ENCODE results near the gene CH25H. TPM values are rescaled to one million over a fixed set of nuclear protein-coding genes. Genes with fewer than 3 reads are reported as not detected.
A peak's percentile ranks its signal among the peaks of the same experiment; 100 is the strongest.
"Not testable (repeated sequence)": the region's sequence is repeated elsewhere in the genome, so short reads cannot be mapped to it uniquely, and the experiment has no call there.

The CH25H gene
- total RNA-seq (3.2 TPM), polyA plus RNA-seq (ENCODE audit: insufficient read depth, low read depth, low replicate concordance) (1.2 TPM)
- long read RNA-seq, donor 1, partial matches to known transcripts: 0 of 1 reads
- long read RNA-seq, donor 1, other reads (novel, unspliced or antisense): 0 of 1 reads
- long read RNA-seq, donor 2: 0 reads
- long read RNA-seq, donor 3: 0 reads
- long read RNA-seq, donor 4: 0 reads
- long read RNA-seq, donor 5: 0 reads
- long read RNA-seq, donor 6: 0 reads
- long read RNA-seq, donor 7, transcript CH25H-201 (1 exons, 1,686 nt): major isoform, 5 of 5 reads
- long read RNA-seq, donor 7, partial matches to known transcripts: 0 of 5 reads
- long read RNA-seq, donor 7, other reads (novel, unspliced or antisense): 0 of 5 reads
- long read RNA-seq, donor 8: 0 reads
- long read RNA-seq, donor 9: 0 reads
- long read RNA-seq, donor 10: 0 reads

GRCh38 chr10:89207181-89207800, at the start of gene CH25H:
CH25H (minus strand) TSS chr10:89207317; CDS start chr10:89207292, 25 bp downstream.
- Histone ChIP-seq H3K27me3 (ENCODE audit: control insufficient read depth, insufficient read depth, low read length) (peaks cover 26% of the 10 kb centered on the region), H3K4me3 (ENCODE audit: low read length in 3 of 3) (peak within 1 kb of the TSS; percentile 41 to 75 (median 63)), H3K27ac (ENCODE audit: low read depth in 2 of 2, low read length in 2 of 2) (peak within 1 kb of the TSS in 1 of 2 donors; percentile 24), H3K36me3 (ENCODE audit: control insufficient read depth in 2 of 3, insufficient read depth in 3 of 3, low read length in 3 of 3) (no peaks in the 10 kb centered on the region), H3K9ac (ENCODE audit: low read length in 3 of 3) (peak within 1 kb of the TSS in 2 of 3 donors; percentile 1 to 5), H3K9me3 (ENCODE audit: control insufficient read depth in 2 of 3, insufficient read depth in 1 of 3, low read length in 3 of 3) (no peaks in the 10 kb centered on the region), H3K4me1 (ENCODE audit: control insufficient read depth in 2 of 3, insufficient read depth in 2 of 3, low read depth in 1 of 3, low read length in 3 of 3) (peaks cover 0 to 18% (median 8%) of the 10 kb centered on the region in 3 donors)
- peak; percentile 69 to 94 (median 83) for DNase-seq
- FAIRE-seq: no peak
- intact Hi-C loops (cut with DNase I): no loop called here
- TF ChIP-seq CTCF (IDR thresholded peaks at IDR 0.05; ENCODE audit: borderline replicate concordance, extremely low read depth, insufficient read depth): no peak

- FAIRE-seq: no peak
- H3K27me3 ChIP-seq (ENCODE audit: control insufficient read depth, insufficient read depth, low read length): no peaks in the 10 kb centered on the region
- intact Hi-C loops (cut with DNase I): no loop called here
Measured at GRCh38 chr10:89256340-89256739, 49.2 kb upstream of the CH25H start.

DNA sequence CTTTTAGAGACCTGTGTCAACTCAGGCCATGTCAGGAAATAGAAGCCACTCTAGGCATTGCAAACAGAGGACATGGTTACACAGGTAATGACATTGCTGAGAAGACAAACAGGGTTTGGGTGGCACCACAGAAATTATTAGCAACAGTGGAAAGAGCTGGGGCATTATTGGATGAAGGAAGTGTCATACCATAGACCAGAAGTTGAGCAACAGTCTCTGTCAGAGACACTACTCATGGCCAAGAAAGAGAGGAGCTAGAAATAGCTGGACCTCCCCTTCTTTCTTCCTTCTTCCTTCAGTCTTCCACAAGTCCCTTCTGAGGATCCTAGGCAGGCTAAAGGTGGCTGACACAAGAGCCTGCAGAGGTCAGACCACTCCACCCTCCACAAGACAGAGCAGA, 48.7 kb upstream of the CH25H start:
- Histone ChIP-seq H3K9me3 (ENCODE audit: control insufficient read depth in 2 of 3, insufficient read depth in 1 of 3, low read length in 3 of 3) (no peaks in the 10 kb centered on the region), H3K4me1 (ENCODE audit: control insufficient read depth in 2 of 3, insufficient read depth in 2 of 3, low read depth in 1 of 3, low read length in 3 of 3) (peaks cover 2 to 8% (median 4%) of the 10 kb centered on the region in 3 donors), H3K27me3 (ENCODE audit: control insufficient read depth, insufficient read depth, low read length) (no peaks in the 10 kb centered on the region), H3K4me3 (ENCODE audit: low read length in 3 of 3) (no peak overlapping the region), H3K9ac (ENCODE audit: low read length in 3 of 3) (no peak overlapping the region), H3K36me3 (ENCODE audit: control insufficient read depth in 2 of 3, insufficient read depth in 3 of 3, low read length in 3 of 3) (no peaks in the 10 kb centered on the region), H3K27ac (ENCODE audit: low read depth in 2 of 2, low read length in 2 of 2) (no peak overlapping the region)
- FAIRE-seq (no peak), DNase-seq (no peak)
- no peak for TF ChIP-seq CTCF (IDR thresholded peaks at IDR 0.05; ENCODE audit: borderline replicate concordance, extremely low read depth, insufficient read depth)
- intact Hi-C loops (cut with DNase I): no loop called here

More at GRCh38 chr10:89256340-89256739, 49.2 kb upstream of the CH25H start:
- H3K4me3 ChIP-seq (ENCODE audit: low read length in 3 of 3): no peak overlapping the region
- no peaks in the 10 kb centered on the region for H3K36me3 ChIP-seq (ENCODE audit: control insufficient read depth in 2 of 3, insufficient read depth in 3 of 3, low read length in 3 of 3)
- H3K4me1 ChIP-seq (ENCODE audit: control insufficient read depth in 2 of 3, insufficient read depth in 2 of 3, low read depth in 1 of 3, low read length in 3 of 3): peaks cover 0 to 5% (median 4%) of the 10 kb centered on the region in 3 donors
- TF ChIP-seq CTCF (IDR thresholded peaks at IDR 0.05; ENCODE audit: borderline replicate concordance, extremely low read depth, insufficient read depth): no peak
- no peak overlapping the region for H3K27ac ChIP-seq (ENCODE audit: low read depth in 2 of 2, low read length in 2 of 2)
- H3K9me3 ChIP-seq (ENCODE audit: control insufficient read depth in 2 of 3, insufficient read depth in 1 of 3, low read length in 3 of 3): no peaks in the 10 kb centered on the region
- H3K9ac ChIP-seq (ENCODE audit: low read length in 3 of 3): no peak overlapping the region
- DNase-seq: no peak

GRCh38 chr10:89255091-89255579, 48.0 kb upstream of the CH25H start:
- H3K27me3 ChIP-seq (ENCODE audit: control insufficient read depth, insufficient read depth, low read length); H3K27ac ChIP-seq (ENCODE audit: low read depth in 2 of 2, low read length in 2 of 2); intact Hi-C loops (cut with DNase I); DNase-seq; H3K36me3 ChIP-seq (ENCODE audit: control insufficient read depth in 2 of 3, insufficient read depth in 3 of 3, low read length in 3 of 3); H3K9me3 ChIP-seq (ENCODE audit: control insufficient read depth in 2 of 3, insufficient read depth in 1 of 3, low read length in 3 of 3); H3K4me3 ChIP-seq (ENCODE audit: low read length in 3 of 3); H3K4me1 ChIP-seq (ENCODE audit: control insufficient read depth in 2 of 3, insufficient read depth in 2 of 3, low read depth in 1 of 3, low read length in 3 of 3); H3K9ac ChIP-seq (ENCODE audit: low read length in 3 of 3); FAIRE-seq: not testable (repeated sequence)

Measured in kidney (tissue), 22 donors.